GM12878 (cell line): ENCODE results near the gene P3R3URF. TPM values are rescaled to one million over a fixed set of nuclear protein-coding genes. Genes with fewer than 3 reads are reported as not detected.

ENCODE experiments used
- ATAC-seq: fragments of 200-7000 bp; cut with Tn5 transposase; 3 replicates; pipeline ENCODE4 v1.9.1; 2020; ENCODE audit warnings: mild to moderate bottlenecking, moderate library complexity
- BruUV-seq: library from RNA; stranded (reverse); fragments of 400-500 nt; replicated peaks from 2 replicates; lab custom pipeline; 2021; lab: Mats Ljungman, UMichigan
- CTCF ChIA-PET: fragments of 300-600 bp; sonication (Branson Sonifier 250); formaldehyde crosslinking; extraction: SDS; loops from one replicate; lab custom pipeline; 2021; ENCODE audit warnings: inconsistent platforms; lab: Yijun Ruan, JAX
- POLR2A ChIA-PET: fragments of 350-600 bp; formaldehyde crosslinking; extraction: SDS; loops from one replicate; lab custom pipeline; 2021; ENCODE audit warnings: inconsistent platforms; lab: Charles Lee
- RAD21 ChIA-PET: fragments of 300-600 bp; sonication (Branson Sonifier 250); formaldehyde crosslinking; loops from one replicate; lab custom pipeline; 2023; ENCODE audit warnings: antibody characterized with exemption; ENCODE audit not compliant: unreplicated experiment; lab: Charles Lee
- SMC1A ChIA-PET: fragments of 300-600 bp; sonication (Branson Sonifier 250); formaldehyde crosslinking; loops from one replicate; lab custom pipeline; 2023; ENCODE audit not compliant: unreplicated experiment, uncharacterized antibody; lab: Charles Lee
- DNase-seq: peaks from one replicate; pipeline ENCODE4 v3.0.0-alpha.2; 2011; ENCODE audit warnings: low read depth, low spot score
- FAIRE-seq: peaks from 3 replicates; lab custom pipeline; 2011; peaks lifted over from hg19 to GRCh38; lab: Jason Lieb, UNC
- H2AFZ ChIP-seq: 2 replicates; pipeline ENCODE4 v1.6.0; 2011; ENCODE audit warnings: low read depth, low read length, control low read depth; ENCODE audit not compliant: control insufficient read depth
- H3K27ac ChIP-seq: 2 replicates; pipeline ENCODE4 v1.5.1; 2011; ENCODE audit warnings: control low read depth; ENCODE audit not compliant: control insufficient read depth, insufficient read depth
- H3K27me3 ChIP-seq, 2 experiments: replicated peaks in 1 of 2; 2 replicates each; pipeline versions ENCODE4 v1.6.0 to v1.6.1; 2011; ENCODE audit warnings: low read length in 1 of 2; ENCODE audit not compliant: control insufficient read depth in 2 of 2, insufficient read depth in 2 of 2
- H3K36me3 ChIP-seq, 2 experiments: 2 replicates each; pipeline ENCODE4 v1.5.1; 2011; ENCODE audit warnings: low read length in 1 of 2; ENCODE audit not compliant: control insufficient read depth in 2 of 2, insufficient read depth in 2 of 2
- H3K4me1 ChIP-seq: 2 replicates; pipeline ENCODE4 v1.6.1; 2011; ENCODE audit warnings: mild to moderate bottlenecking, low read length, moderate library complexity, mixed read lengths; ENCODE audit not compliant: control insufficient read depth, insufficient read depth
- H3K4me2 ChIP-seq: 2 replicates; pipeline ENCODE4 v1.6.0; 2011; ENCODE audit warnings: control low read depth; ENCODE audit not compliant: control insufficient read depth, insufficient read depth
- H3K4me3 ChIP-seq: fragments of 200-600 bp; sonication (generic); 2 replicates; pipeline ENCODE4 v1.5.1; 2016
- H3K79me2 ChIP-seq: 2 replicates; pipeline ENCODE4 v1.6.0; 2011; ENCODE audit warnings: low read length; ENCODE audit not compliant: control insufficient read depth, insufficient read depth
- H3K9ac ChIP-seq: 2 replicates; pipeline ENCODE4 v1.8.0; 2011; ENCODE audit warnings: low read length, control low read depth, mixed read lengths; ENCODE audit not compliant: control insufficient read depth, insufficient read depth
- H3K9me3 ChIP-seq: replicated peaks from 3 replicates; pipeline ENCODE4 v1.5.1; 2011; ENCODE audit warnings: mild to moderate bottlenecking, low read length; ENCODE audit not compliant: control insufficient read depth, insufficient read depth
- H4K20me1 ChIP-seq: 2 replicates; pipeline ENCODE4 v1.6.0; 2011; ENCODE audit not compliant: control insufficient read depth, insufficient read depth
- BACH1 ChIP-seq: fragments of 450-650 bp; IDR thresholded peaks from 2 replicates; pipeline ENCODE4 v1.6.1; 2017; ENCODE audit warnings: mild to moderate bottlenecking, borderline replicate concordance
- CTCF ChIP-seq, 3 experiments: IDR thresholded peaks in 2 of 3; conservative IDR thresholded peaks in 1 of 3; 2 replicates each; pipeline ENCODE4 v1.5.1; 2011; ENCODE audit warnings: low read depth in 3 of 3, low read length in 3 of 3, mild to moderate bottlenecking in 3 of 3, control low read depth in 2 of 3, moderate library complexity in 2 of 3, inconsistent platforms in 1 of 3, mixed read lengths in 1 of 3; ENCODE audit not compliant: control insufficient read depth in 2 of 3, insufficient read depth in 1 of 3; ENCODE audit errors: extremely low read depth in 1 of 3
- DPF2 ChIP-seq: fragments of 450-650 bp; IDR thresholded peaks from 2 replicates; pipeline ENCODE4 v1.6.1; 2017; ENCODE audit warnings: mild to moderate bottlenecking
- EGR1 ChIP-seq, 2 experiments: IDR thresholded peaks; 1 replicate in 1 of 2; 2 replicates in 1 of 2; pipeline ENCODE4 v1.6.1; 2011 to 2012; ENCODE audit warnings: low read depth in 2 of 2, low read length in 2 of 2, borderline replicate concordance in 1 of 2, mild to moderate bottlenecking in 1 of 2, moderate library complexity in 1 of 2
- HSF1 ChIP-seq: fragments of 150-350 bp; IDR thresholded peaks from 2 replicates; pipeline ENCODE4 v1.6.1; 2014; ENCODE audit warnings: mild to moderate bottlenecking, low read depth, low read length
- LARP7 ChIP-seq: fragments of 450-650 bp; IDR thresholded peaks from 2 replicates; pipeline ENCODE4 v1.6.1; 2017; ENCODE audit warnings: mild to moderate bottlenecking
- MTA3 ChIP-seq: IDR thresholded peaks from 2 replicates; pipeline ENCODE4 v1.6.1; 2012; ENCODE audit warnings: low read length, inconsistent platforms, borderline replicate concordance
- PKNOX1 ChIP-seq: fragments of 450-650 bp; IDR thresholded peaks from 2 replicates; pipeline ENCODE4 v1.6.1; 2016; ENCODE audit warnings: mild to moderate bottlenecking
- POLR2AphosphoS5 ChIP-seq: IDR thresholded peaks from 2 replicates; pipeline ENCODE4 v1.6.1; 2011; ENCODE audit warnings: mild to moderate bottlenecking, low read length, inconsistent platforms
- SKIL ChIP-seq: fragments of 450-650 bp; IDR thresholded peaks from 2 replicates; pipeline ENCODE4 v1.6.1; 2017; ENCODE audit warnings: mild to moderate bottlenecking, low read depth, inconsistent platforms; ENCODE audit not compliant: poor library complexity, severe bottlenecking
- USF2 ChIP-seq: IDR thresholded peaks from 2 replicates; pipeline ENCODE4 v1.6.1; 2011; ENCODE audit warnings: low read depth, low read length, improper control_type of control experiment, borderline replicate concordance
- WRNIP1 ChIP-seq: IDR thresholded peaks from 2 replicates; pipeline ENCODE4 v1.6.1; 2011; ENCODE audit warnings: low read depth, low read length, improper control_type of control experiment, borderline replicate concordance
- WGBS: methylation state at CpG from one replicate; pipeline ENCODE4 v1.1.6; 2016; ENCODE audit warnings: low lambda C conversion rate; ENCODE audit not compliant: insufficient replicate concordance, insufficient coverage; ENCODE audit errors: missing lambda C conversion rate; 5-methylcytosine and 5-hydroxymethylcytosine counted together
- in situ Hi-C: fragments of 300-500 bp; cut with MboI; formaldehyde crosslinking; loops from 9 replicates; pipeline ENCODE4 v1.14.3; 2018; ENCODE audit warnings: mixed read lengths
- intact Hi-C: fragments of 100-400 bp; cut with micrococcal nuclease; formaldehyde crosslinking; loops from one replicate; pipeline ENCODE4 v1.14.2; 2022; ENCODE audit not compliant: unreplicated experiment
- polyA plus RNA-seq, 11 experiments: library from polyadenylated mRNA; depleted of rRNA in 4 of 11; unstranded in 6 of 11; stranded (reverse) in 5 of 11; fragments of >200 nt; fragmentation: Nextera tagmentation in 4 of 11; fragmentation: Illumina TruSeq in 1 of 11; extraction: Ambion mirVana in 4 of 11; extraction: Trizol in 1 of 11; gene quantifications; 1 replicate in 1 of 11; 2 replicates in 10 of 11; pipeline versions ENCODE4 v1.2.1 to v1.2.3, GENCODE V29; 2011 to 2016; ENCODE audit warnings: inconsistent platforms in 2 of 11, missing spikeins in 2 of 11, low read depth in 1 of 11
- total RNA-seq, 4 experiments: library from RNA; depleted of rRNA in 3 of 4; stranded (reverse); fragments of >200 nt in 3 of 4; fragmentation: Illumina TruSeq in 1 of 4; extraction: Trizol in 1 of 4; gene quantifications; 2 replicates each; pipeline versions ENCODE4 v1.2.1 to v1.2.3, GENCODE V29; 2013 to 2021

P3R3URF gene
- total and polyA plus RNA-seq, 10 of the 15 experiments (the other 5 are each of a cell fraction or from before 2014, with no cell fraction given), result not detected

GRCh38 chr1:46174448-46175231 lies 1.6 kb downstream of the P3R3URF start, which contains the start of gene TSPAN1 (continued):
- TF ChIP-seq HSF1 (no peak), POLR2AphosphoS5 (no peak)

- ATAC-seq (peak; percentile 51), FAIRE-seq (no peak), DNase-seq (no peak)
- Histone ChIP-seq H2AFZ (no peak overlapping the region; the same call in 1 of the 2 replicates), H4K20me1 (no peaks in the 10 kb centered on the region), H3K79me2 (no peaks in the 10 kb centered on the region), H3K27me3 (no peaks in the 10 kb centered on the region; a peak in 1 of 4 replicates), H3K27ac (no peak overlapping the region), H3K4me2 (no peak overlapping the region), H3K4me3 (no peak overlapping the region), H3K4me1 (peaks cover 3% of the 10 kb centered on the region), H3K9me3 (no peaks in the 10 kb centered on the region), H3K9ac (no peak overlapping the region), H3K36me3 (no peaks in the 10 kb centered on the region)
- ChIA-PET SMC1A (interaction anchor here (0.8 to 8.0 kb wide), 9 partner anchors 13 to 136 kb away, joined by 3 to 50 read pairs (median 6); partner anchors contain the start of gene PIK3R3), RAD21 (interaction anchor here (0.9 to 1.5 kb wide), 9 partner anchors 10 to 137 kb away, joined by 3 to 5 read pairs (median 3); partner anchors contain the start of gene PIK3R3), POLR2A (interaction anchor here (1.0 to 1.4 kb wide), 3 partner anchors 10 to 44 kb away, joined by 3 to 5 read pairs (median 3); no protein-coding TSS in a partner anchor), CTCF (interaction anchor here (0.5 to 17.5 kb wide), 9 partner anchors 10 to 136 kb away, joined by 3 to 293 read pairs (median 4); no protein-coding TSS in a partner anchor)
- BruUV-seq, result no TSS peak
- 40% methylated on average over 4 of the region's 4 CpGs for WGBS
- intact Hi-C loops (no loop called here), in situ Hi-C loops (no loop called here)
- TF ChIP-seq EGR1 (IDR thresholded peaks at IDR 0.05; ENCODE audit: borderline replicate concordance in 1 of 2, low read depth in 2 of 2, low read length in 2 of 2) (no peak), PKNOX1 (peak; percentile 61; the same call in 1 of the 2 replicates), DPF2 (0 out of 2 replicates have a peak, but pooled peaks have one; percentile 18), SKIL (no peak), LARP7 (no peak), CTCF (IDR thresholded peaks at IDR 0.05 in 2 of 3, conservative IDR thresholded peaks at IDR 0.05 in 1 of 3; ENCODE audit: control insufficient read depth in 2 of 3, extremely low read depth in 1 of 3, insufficient read depth in 1 of 3, low read depth in 3 of 3, low read length in 3 of 3) (peak in 1 of 3 experiments; percentile 18; a peak in 1 of 6 replicates), USF2 (no peak), WRNIP1 (no peak), BACH1 (no peak), MTA3 (no peak)
Measured at GRCh38 chr1:46173361-46173856, 2.9 kb downstream of the P3R3URF start.
